Ovary (tissue), 9 donors: Measurements from ENCODE around the gene NUP50. TPM values are rescaled to one million over a fixed set of nuclear protein-coding genes. Genes with fewer than 3 reads are reported as not detected.

Source experiments
- DNase-seq, 5 donors: peaks; one replicate each; pipeline ENCODE4 v3.0.0-alpha.2; 2019 to 2020
- H3K27ac ChIP-seq, 2 donors: fragments of 200-600 bp; one replicate each; pipeline versions ENCODE4 v1.5.1 to v1.8.0; 2019 to 2022
- H3K27me3 ChIP-seq: fragments of 200-600 bp; one replicate; pipeline ENCODE4 v1.8.0; 2022
- H3K36me3 ChIP-seq: fragments of 200-600 bp; sonication (generic); one replicate; pipeline ENCODE4 v1.5.1; 2019
- H3K4me1 ChIP-seq: one replicate; pipeline ENCODE4 v1.8.1; 2013; ENCODE audit warnings: mild to moderate bottlenecking, moderate library complexity; ENCODE audit not compliant: insufficient read depth
- H3K4me3 ChIP-seq: fragments of 200-600 bp; sonication (generic); one replicate; pipeline ENCODE4 v1.5.1; 2017
- H3K9me3 ChIP-seq, 2 donors: fragments of 200-600 bp in 1 of 2; sonication (generic) in 1 of 2; one replicate each; pipeline versions ENCODE4 v1.5.1 to v1.8.1; 2013 to 2019; ENCODE audit warnings: mild to moderate bottlenecking in 1 of 2, moderate library complexity in 1 of 2
- CTCF ChIP-seq, 3 donors: fragments of 450-650 bp in 2 of 3; fragments of 200-600 bp in 1 of 3; IDR thresholded peaks; one replicate each; pipeline versions ENCODE4 v1.5.1 to v1.8.0; 2016 to 2022; ENCODE audit warnings: antibody characterized with exemption in 3 of 3, mild to moderate bottlenecking in 1 of 3
- EP300 ChIP-seq: sonication (generic); formaldehyde crosslinking; IDR thresholded peaks from one replicate; pipeline ENCODE4 v1.6.1; 2017; ENCODE audit warnings: antibody characterized with exemption
- POLR2A ChIP-seq: fragments of 450-650 bp; IDR thresholded peaks from one replicate; pipeline ENCODE4 v1.6.1; 2017; ENCODE audit warnings: antibody characterized with exemption, mild to moderate bottlenecking, moderate library complexity
- WGBS, 3 donors: extraction: QIAGEN DNeasy Blood & Tissue Kit in 1 of 3; methylation state at CpG; one replicate each; pipeline versions ENCODE4 v1.1.5 to v1.1.7; 2013 to 2017; 5-methylcytosine and 5-hydroxymethylcytosine counted together
- intact Hi-C, 4 donors: fragments of 100-400 bp; cut with DNase I; formaldehyde crosslinking; loops; one replicate each; pipeline versions ENCODE4 v1.11.0 to v1.15.1; 2022 to 2023
- polyA plus RNA-seq, 2 donors: library from polyadenylated mRNA; stranded (reverse); fragments of 200-250 nt in 1 of 2; fragments of 350-450 nt in 1 of 2; fragmentation: Illumina TruSeq in 1 of 2; extraction: RNeasy Lipid Tissue Mini Kit (QIAGEN cat#74804) in 1 of 2; gene quantifications; one replicate each; pipeline ENCODE4 v1.2.3, GENCODE V29; 2013 to 2014
- total RNA-seq, 7 donors: library from RNA; depleted of rRNA in 2 of 7; stranded (reverse); fragments of >200 nt in 2 of 7; fragmentation: NEBNext Ultra II Directional in 3 of 7; extraction: Animal tissue kit (Norgen Biotek cat#: 25700) in 3 of 7; gene quantifications; one replicate each; pipeline versions ENCODE4 v1.1.0 to v1.2.4, GENCODE V29; 2016 to 2023
- donor health status: DM: no; HTN: no; CAD: no; lungs with moderate emphysema.
- donor health status: DM: no; HTN: no; CAD: no.
- donor health status: Bipolar disorder and iron deficiency.
- donor health status: DM: yes; HTN: yes; CAD: no.
- donor health status: DM: no; HTN: no; CAD: no.
- donor health status: DM: yes; HTN: yes; CAD: no.

NUP50 gene
- total and polyA plus RNA-seq, 9 donors: 12.4 to 58.6 (median 44.2) TPM

GRCh38 chr22:45200860-45201511 lies 37.3 kb downstream of the NUP50 start:
- no peaks in the 10 kb centered on the region for H3K4me1 ChIP-seq
- H3K27ac ChIP-seq: no peak overlapping the region
- no peak overlapping the region for H3K4me3 ChIP-seq
- H3K9me3 ChIP-seq: no peaks in the 10 kb centered on the region
- TF ChIP-seq CTCF (IDR thresholded peaks at IDR 0.05) (no peak), EP300 (no peak), POLR2A (no peak)
- peak in 1 of 5 donors; percentile 12 for DNase-seq
- no peaks in the 10 kb centered on the region for H3K27me3 ChIP-seq
- WGBS, 3 donors: 58 to 80% (median 64%) methylated on average over 18 of the region's 18 CpGs
- intact Hi-C loops: no loop called here
- no peaks in the 10 kb centered on the region for H3K36me3 ChIP-seq

- no peak for TF ChIP-seq EP300
- TF ChIP-seq CTCF (IDR thresholded peaks at IDR 0.05): no peak
- no peak for TF ChIP-seq POLR2A
- Histone ChIP-seq H3K27me3 (no peaks in the 10 kb centered on the region), H3K9me3 (no peaks in the 10 kb centered on the region), H3K27ac (no peak overlapping the region), H3K4me1 (no peaks in the 10 kb centered on the region), H3K4me3 (no peak overlapping the region), H3K36me3 (no peaks in the 10 kb centered on the region)
- WGBS, 3 donors: 20 to 28% (median 21%) methylated on average over 9 of the region's 9 CpGs
- DNase-seq: peak in 1 of 5 donors; percentile 11
- intact Hi-C loops: no loop called here
Measured at GRCh38 chr22:45201678-45202332, 38.1 kb downstream of the NUP50 start.

- no peak overlapping the region for H3K27ac ChIP-seq
- intact Hi-C loops: no loop called here
- peak in 1 of 5 donors; percentile 18 for DNase-seq
- H3K36me3 ChIP-seq: no peaks in the 10 kb centered on the region
- H3K27me3 ChIP-seq: no peaks in the 10 kb centered on the region
- WGBS, 3 donors: 81 to 88% (median 82%) methylated on average over 24 to 36 of the region's 36 CpGs
- no peak overlapping the region for H3K4me3 ChIP-seq
- no peaks in the 10 kb centered on the region for H3K4me1 ChIP-seq
- H3K9me3 ChIP-seq: no peaks in the 10 kb centered on the region
- TF ChIP-seq EP300: no peak
- TF ChIP-seq CTCF (IDR thresholded peaks at IDR 0.05): no peak
- TF ChIP-seq POLR2A: no peak
Measured at GRCh38 chr22:45202333-45203149, 38.8 kb downstream of the NUP50 start.

- H3K36me3 ChIP-seq: no peaks in the 10 kb centered on the region
- peak in 3 of 5 donors; percentile 13 to 33 (median 16) for DNase-seq
- no peaks in the 10 kb centered on the region for H3K4me1 ChIP-seq
- intact Hi-C loops: no loop called here
- no peaks in the 10 kb centered on the region for H3K9me3 ChIP-seq
- H3K27me3 ChIP-seq: no peaks in the 10 kb centered on the region
- no peak for TF ChIP-seq CTCF (IDR thresholded peaks at IDR 0.05)
- TF ChIP-seq POLR2A: no peak
- no peak for TF ChIP-seq EP300
- no peak overlapping the region for H3K27ac ChIP-seq
- no peak overlapping the region for H3K4me3 ChIP-seq
- WGBS, 3 donors: 92 to 95% (median 94%) methylated on average over 31 to 40 of the region's 40 CpGs
Measured at GRCh38 chr22:45203150-45203951, 39.6 kb downstream of the NUP50 start.
